Activated gamma-delta T cell treated with Interleukin-2 at 50 U/mL for 16 hours (primary cell): ENCODE measurements around the gene WDR88.
"Not testable (repeated sequence)": the region's sequence is repeated elsewhere in the genome, so short reads cannot be mapped to it uniquely, and the experiment has no call there.

ENCODE experiments used
- DNase-seq: peaks from one replicate; pipeline ENCODE4 v3.0.0-alpha.2; 2020

The WDR88 gene

GRCh38 chr19:33199441-33200265 is 67.7 kb downstream of the WDR88 start:
- DNase-seq: no peak

DNA sequence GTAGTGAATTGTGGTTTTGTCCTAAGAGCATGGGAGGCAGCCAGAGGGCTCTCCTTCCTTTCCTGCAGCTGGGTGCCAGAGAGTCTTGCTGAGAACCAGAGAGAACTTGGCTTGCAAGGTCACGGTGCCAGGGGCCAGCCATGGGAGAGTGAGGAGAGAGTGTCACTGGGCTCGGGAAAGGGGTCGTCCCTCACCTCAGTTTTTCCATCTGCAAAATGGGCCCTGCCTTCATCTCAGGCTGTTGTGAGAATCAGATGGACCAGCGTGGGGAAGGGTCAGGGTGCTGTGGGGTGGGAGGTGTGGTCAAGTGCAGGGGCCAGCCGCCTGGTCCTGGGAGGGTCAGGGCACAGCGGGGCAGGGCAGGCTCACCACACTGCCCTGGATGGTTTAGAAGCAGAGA is 69.6 kb downstream of the WDR88 start:
- DNase-seq: no peak

DNA sequence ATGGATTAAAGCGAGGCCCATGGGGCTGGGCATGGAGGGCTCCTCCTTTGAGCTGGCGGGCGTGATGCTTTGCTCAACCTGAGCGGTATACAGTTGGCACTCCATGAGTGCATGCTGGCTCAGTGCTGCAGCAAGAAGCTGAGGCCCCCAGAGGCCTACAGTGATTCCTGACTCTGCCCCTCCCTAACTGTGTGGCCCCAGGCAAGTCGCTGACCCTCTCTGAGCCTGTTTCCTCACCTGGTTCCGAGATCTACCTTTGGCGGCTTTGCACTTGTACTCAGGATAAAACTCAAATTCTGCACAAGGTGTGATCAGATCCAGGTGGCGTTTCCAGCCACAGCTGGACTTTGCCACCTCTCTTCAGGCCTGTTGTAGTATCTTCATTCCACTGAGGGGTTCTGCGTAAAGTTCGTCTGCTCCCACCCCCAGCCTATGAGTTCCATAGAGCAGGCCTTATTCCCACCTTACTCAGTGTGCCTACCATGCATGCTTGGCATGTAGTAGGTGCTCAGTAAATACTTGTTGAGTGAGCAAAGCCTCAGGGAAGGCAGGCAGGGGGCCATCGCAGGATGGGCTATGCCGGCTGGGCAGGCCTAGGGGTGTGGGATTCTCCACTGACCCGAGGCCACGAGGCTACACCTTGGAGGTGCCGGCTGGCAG is 70.1 kb downstream of the WDR88 start:
- DNase-seq: no peak

GRCh38 chr19:33202546-33203507 is 70.9 kb downstream of the WDR88 start:
- DNase-seq: no peak

DNA sequence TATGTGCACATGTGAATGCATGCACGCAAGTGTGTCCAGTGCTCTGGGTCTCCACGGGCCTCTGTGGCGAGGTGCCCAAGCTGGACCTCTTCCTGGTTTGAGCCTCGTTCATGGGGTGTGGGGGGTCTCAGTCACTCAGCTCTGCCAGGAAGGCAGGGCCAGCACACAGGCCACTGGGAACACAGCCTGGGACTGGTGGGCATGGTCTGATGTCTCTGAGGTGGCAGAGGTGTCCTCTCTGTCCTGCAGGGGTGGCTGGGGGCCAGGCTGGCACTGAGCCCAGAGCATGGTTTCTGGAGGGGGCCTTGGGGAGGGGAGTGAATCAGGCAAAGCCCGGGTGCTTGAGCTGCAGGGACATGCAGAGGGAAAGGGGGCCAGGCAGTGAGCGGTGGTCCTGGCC is 71.6 kb downstream of the WDR88 start:
- DNase-seq: no peak

- no peak for DNase-seq
Measured at GRCh38 chr19:33204136-33204973, 72.4 kb downstream of the WDR88 start.

- DNase-seq: no peak
Measured at GRCh38 chr19:33205110-33205509, 73.2 kb downstream of the WDR88 start.

GRCh38 chr19:33205531-33206260 is 73.8 kb downstream of the WDR88 start:
- DNase-seq: no peak

DNA sequence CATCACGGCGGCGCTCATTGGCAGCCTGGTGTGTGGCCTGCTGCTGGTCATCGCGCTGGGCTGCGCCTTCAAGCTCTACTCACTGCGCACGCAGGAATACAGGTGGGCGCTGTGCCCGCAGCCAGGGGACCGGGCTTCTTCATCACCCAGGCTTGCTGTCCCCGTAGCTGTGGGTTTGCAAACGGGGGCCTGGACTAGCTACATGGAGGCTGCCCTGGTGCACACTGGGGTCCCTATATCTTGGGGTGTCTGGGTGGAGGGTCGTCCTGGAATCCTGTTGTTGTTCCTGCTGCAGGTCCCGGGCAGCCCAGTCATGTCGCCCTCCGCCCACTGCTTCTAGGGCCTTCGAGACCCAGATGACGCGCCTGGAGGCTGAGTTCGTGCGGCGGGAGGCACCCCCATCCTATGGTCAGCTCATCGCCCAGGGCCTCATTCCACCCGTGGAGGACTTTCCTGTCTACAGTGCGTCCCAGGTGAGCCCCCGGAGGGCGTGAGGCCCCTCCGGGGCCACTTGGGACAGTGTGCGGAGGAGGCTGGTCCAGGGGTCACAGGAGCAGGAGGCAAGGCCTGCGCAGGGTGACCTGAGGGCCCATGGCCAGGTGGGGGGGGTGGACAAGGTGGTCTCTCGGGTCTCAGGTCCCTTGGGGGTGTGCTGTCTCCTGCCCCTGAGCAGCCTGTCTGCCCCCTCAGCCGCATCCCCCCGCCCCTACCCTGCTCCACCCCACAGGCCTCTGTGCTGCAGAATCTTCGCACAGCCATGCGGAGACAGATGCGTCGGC is 74.5 kb downstream of the WDR88 start:
- no peak for DNase-seq

GRCh38 chr19:33207040-33207620 is 75.2 kb downstream of the WDR88 start:
- DNase-seq: no peak

GRCh38 chr19:33207903-33208302 is 76.0 kb downstream of the WDR88 start:
- DNase-seq: no peak

GRCh38 chr19:33208371-33208895 is 76.5 kb downstream of the WDR88 start:
- no peak for DNase-seq

- DNase-seq: no peak
Measured at GRCh38 chr19:33208904-33209849, 77.3 kb downstream of the WDR88 start.

- DNase-seq: not testable (repeated sequence)
Measured at GRCh38 chr19:33209850-33210230, 77.9 kb downstream of the WDR88 start.

- no peak for DNase-seq
Measured at GRCh38 chr19:33210266-33210940, 78.5 kb downstream of the WDR88 start.

DNA sequence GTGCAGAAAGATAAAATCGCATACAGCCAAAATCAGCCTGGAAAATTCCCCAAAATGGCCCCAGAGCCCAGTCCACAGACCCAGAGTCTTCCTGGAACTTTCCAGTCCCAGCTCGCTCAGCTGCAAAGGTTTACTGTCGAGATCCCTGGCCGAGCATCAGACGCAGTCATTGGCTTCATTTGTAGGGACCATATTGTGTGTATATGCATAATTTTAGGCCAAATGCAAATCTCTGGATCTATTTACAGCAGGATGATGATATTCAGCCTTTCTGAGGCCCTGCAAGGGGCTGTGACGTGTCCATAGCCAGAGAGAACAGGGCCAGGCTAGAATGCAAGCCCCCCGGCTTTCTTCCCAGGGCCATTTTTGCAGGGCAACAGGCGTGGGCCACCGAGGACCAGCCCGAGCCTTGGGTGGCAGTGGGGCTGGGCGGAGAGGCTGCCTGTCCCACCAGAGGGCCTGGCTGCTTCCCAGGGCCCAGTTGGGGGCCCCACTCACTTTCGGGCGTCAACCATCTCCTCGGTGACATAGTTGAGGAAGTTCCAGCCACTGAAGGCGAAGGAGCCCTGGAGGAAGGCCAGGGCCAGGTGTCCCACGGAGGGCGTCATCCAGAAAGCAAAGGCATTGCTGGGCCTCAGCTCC is 80.0 kb downstream of the WDR88 start:
- DNase-seq: no peak

DNA sequence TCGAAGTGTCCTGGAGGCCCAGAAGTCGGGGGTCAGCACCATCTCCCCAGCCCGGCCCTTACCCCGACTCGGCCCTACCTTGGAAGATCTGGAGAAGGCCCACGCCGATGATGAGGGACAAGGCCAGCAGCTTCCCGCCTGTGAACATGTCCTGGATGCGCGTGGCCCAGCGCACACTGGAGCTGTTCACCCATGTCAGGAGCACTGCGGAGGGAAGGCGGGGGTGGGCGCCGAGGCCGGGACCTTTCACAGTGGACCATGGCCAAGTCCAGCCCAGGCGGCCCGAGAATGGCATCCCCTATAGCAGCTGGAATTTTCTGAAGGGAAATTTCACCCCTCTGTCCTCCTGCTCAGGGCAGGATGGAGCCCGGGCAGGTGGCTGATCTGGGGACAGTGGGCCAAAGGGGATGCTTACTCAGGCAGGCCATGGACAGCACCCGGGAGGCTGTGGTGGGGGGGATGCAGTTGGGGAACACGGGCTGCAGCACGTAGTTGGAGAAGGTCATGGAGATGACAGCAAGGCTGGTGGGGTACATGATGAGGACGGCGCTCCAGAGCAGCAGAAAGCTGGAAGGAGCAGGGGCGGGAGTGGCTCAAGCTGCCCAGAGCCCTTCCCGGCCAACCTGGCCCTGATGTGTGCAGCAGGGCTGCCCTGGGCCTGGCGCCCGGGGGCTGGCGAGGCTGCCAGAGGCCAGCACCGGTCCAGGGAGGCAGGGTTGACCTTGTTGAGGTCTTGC is 80.7 kb downstream of the WDR88 start:
- DNase-seq: no peak
